ENCODE results near the gene ATE1. TPM values are rescaled to one million over a fixed set of nuclear protein-coding genes. Genes with fewer than 3 reads are reported as not detected.

The ATE1 gene
- total and polyA plus RNA-seq, 2 of the 4 experiments (the other 2 are of a cell fraction), result 6.4 to 27.8 TPM

GRCh38 chr10:121721257-121721656, 206.6 kb downstream of the ATE1 start:
- BruUV-seq (replicated peaks), result no TSS peak
- H3K79me1 ChIP-seq (ENCODE audit: low read depth in 1 of 2, low read length in 2 of 2), result no peaks in the 10 kb centered on the region
- ATAC-seq (ENCODE audit: low read depth), result no peak
- H2BK5ac ChIP-seq (ENCODE audit: low read depth, low read length, poor library complexity, severe bottlenecking), result no peak overlapping the region
- H3K56ac ChIP-seq (ENCODE audit: extremely low read depth, insufficient read depth, low read length), result no peak overlapping the region
- ChIA-PET POLR2A (ENCODE audit: unreplicated experiment) (no interaction called here), CTCF (no interaction called here)
- no peak overlapping the region for H2BK15ac ChIP-seq (ENCODE audit: low read depth, low read length)
- H3K27me3 ChIP-seq (ENCODE audit: control insufficient read depth, insufficient read depth, low read length), result no peaks in the 10 kb centered on the region
- H3K23ac ChIP-seq (ENCODE audit: low read depth, low read length), result no peak overlapping the region
- no peak overlapping the region for H3K4ac ChIP-seq (ENCODE audit: low read depth, low read length)
- no peaks in the 10 kb centered on the region for H3K9me1 ChIP-seq (ENCODE audit: insufficient read depth, low read length)
- no peak overlapping the region for H2AK9ac ChIP-seq (replicated peaks; ENCODE audit: low read depth, low read length, poor library complexity)
- TF ChIP-seq MAFK (IDR thresholded peaks at IDR 0.05; ENCODE audit: low read depth, low read length), result no peak
- TF ChIP-seq RFX5 (IDR thresholded peaks at IDR 0.05; ENCODE audit: low read depth, low read length), result no peak
- no peak for TF ChIP-seq BHLHE40 (IDR thresholded peaks at IDR 0.05; ENCODE audit: low read depth, low read length)
- no peak for TF ChIP-seq USF2 (IDR thresholded peaks at IDR 0.05; ENCODE audit: low read depth, low read length)
- TF ChIP-seq NFE2L2 (IDR thresholded peaks at IDR 0.05; ENCODE audit: low read depth, low read length), result no peak
- TF ChIP-seq RAD21 (IDR thresholded peaks at IDR 0.05; ENCODE audit: low read length), result no peak
- no peak for TF ChIP-seq RCOR1 (IDR thresholded peaks at IDR 0.05; ENCODE audit: insufficient replicate concordance, low read length)
- no peak for TF ChIP-seq SMC3 (IDR thresholded peaks at IDR 0.05; ENCODE audit: low read depth, low read length)
- TF ChIP-seq POLR2A (IDR thresholded peaks at IDR 0.05; ENCODE audit: low read depth, low read length), result no peak
- TF ChIP-seq MXI1 (IDR thresholded peaks at IDR 0.05; ENCODE audit: borderline replicate concordance, low read depth, low read length), result no peak
- H2BK120ac ChIP-seq (ENCODE audit: low read depth, low read length), result no peak overlapping the region
- no peak overlapping the region for H3K27ac ChIP-seq (ENCODE audit: insufficient read depth, low read length)
- no peaks in the 10 kb centered on the region for H3K9me3 ChIP-seq (ENCODE audit: control insufficient read depth, insufficient read depth, low read length)
- H3K9ac ChIP-seq (ENCODE audit: low read depth, low read length), result no peak overlapping the region
- no peak overlapping the region for H4K8ac ChIP-seq (ENCODE audit: low read depth in 2 of 2, low read length in 2 of 2)
- no peaks in the 10 kb centered on the region for H4K20me1 ChIP-seq (ENCODE audit: insufficient read depth, low read length)
- no peak overlapping the region for H3K4me3 ChIP-seq (ENCODE audit: insufficient read depth, low read depth, low read length)
- DNase-seq, result no peak
- no peak overlapping the region for H4K91ac ChIP-seq (ENCODE audit: insufficient read depth, low read depth, low read length)
- no peak overlapping the region for H3K14ac ChIP-seq (replicated peaks; ENCODE audit: low read depth, low read length)
- H3K36me3 ChIP-seq (ENCODE audit: control insufficient read depth, insufficient read depth, low read length), result no peaks in the 10 kb centered on the region
- in situ Hi-C loops (cut with MboI; ENCODE audit: low sequenced_read_pairs), result no loop called here
- H3K4me1 ChIP-seq (ENCODE audit: control insufficient read depth, insufficient read depth, low read length), result no peaks in the 10 kb centered on the region
- dilution Hi-C loops (cut with HindIII; ENCODE audit: low sequenced_read_pairs, unreplicated experiment), result no loop called here
- no peak overlapping the region for H2BK20ac ChIP-seq (ENCODE audit: low read depth, low read length)
- H2AFZ ChIP-seq (replicated peaks; ENCODE audit: low read length, poor library complexity), result no peak overlapping the region
- H2AK5ac ChIP-seq (ENCODE audit: low read depth, low read length), result no peak overlapping the region
- no peak overlapping the region for H4K5ac ChIP-seq (ENCODE audit: low read depth, low read length)
- H3K18ac ChIP-seq (ENCODE audit: low read depth, low read length), result no peak overlapping the region
- no peak overlapping the region for H3K4me2 ChIP-seq (ENCODE audit: low read depth, low read length)
- intact Hi-C loops (cut with micrococcal nuclease), result no loop called here
- WGBS, 2 experiments (ENCODE audit: extremely low coverage in 2 of 2, insufficient read length in 1 of 2), result 90% methylated on average over 2 of the region's 4 CpGs; no CpG with 5 or more reads in 1 of the 2 experiments
